BE2C (cell line): ENCODE data around the gene DPF3.

Source experiments
- DNase-seq: peaks from one replicate; pipeline ENCODE4 v3.0.0-alpha.2; 2020
- H3K27me3 ChIP-seq: fragments of 250-450 bp; sonication (Bioruptor Pico); 2 replicates; pipeline ENCODE4 v1.5.1; 2020; ENCODE audit warnings: mild to moderate bottlenecking
- H3K36me3 ChIP-seq: fragments of 250-450 bp; sonication (Bioruptor Pico); 2 replicates; pipeline ENCODE4 v1.5.1; 2020; ENCODE audit warnings: mild to moderate bottlenecking
- H3K4me1 ChIP-seq: fragments of 250-450 bp; sonication (Bioruptor Pico); 2 replicates; pipeline ENCODE4 v1.5.1; 2020
- H3K4me3 ChIP-seq: 2 replicates; pipeline ENCODE4 v1.5.1; 2011; ENCODE audit warnings: low read depth, low read length
- H3K9me3 ChIP-seq: fragments of 250-450 bp; sonication (Bioruptor Pico); 2 replicates; pipeline ENCODE4 v1.5.1; 2020
- CTCF ChIP-seq: IDR thresholded peaks from 2 replicates; pipeline ENCODE4 v1.5.1; 2012; ENCODE audit warnings: mild to moderate bottlenecking, low read depth, low read length

DPF3 gene

GRCh38 chr14:72882047-72882446 lies 11.9 kb downstream of the DPF3 start:
- TF ChIP-seq CTCF, result no peak

GRCh38 chr14:72881543-72881942 lies 12.4 kb downstream of the DPF3 start:
- Histone ChIP-seq H3K9me3 (no peaks in the 10 kb centered on the region), H3K4me3 (no peak overlapping the region), H3K36me3 (no peaks in the 10 kb centered on the region), H3K4me1 (peaks cover 14% of the 10 kb centered on the region), H3K27me3 (no peaks in the 10 kb centered on the region)
- TF ChIP-seq CTCF, result no peak
- no peak for DNase-seq

More at GRCh38 chr14:72882047-72882446, 11.9 kb downstream of the DPF3 start:
- Histone ChIP-seq H3K4me3 (no peak overlapping the region), H3K4me1 (peaks cover 14% of the 10 kb centered on the region), H3K9me3 (no peaks in the 10 kb centered on the region), H3K27me3 (no peaks in the 10 kb centered on the region), H3K36me3 (no peaks in the 10 kb centered on the region)
- no peak for DNase-seq

GRCh38 chr14:72880820-72881219 lies 13.1 kb downstream of the DPF3 start:
- no peak for DNase-seq
- H3K27me3 ChIP-seq, result no peaks in the 10 kb centered on the region

GRCh38 chr14:72880164-72880563 lies 13.7 kb downstream of the DPF3 start:
- no peaks in the 10 kb centered on the region for H3K27me3 ChIP-seq
- H3K9me3 ChIP-seq, result no peaks in the 10 kb centered on the region
- TF ChIP-seq CTCF, result no peak
- DNase-seq, result no peak
- no peaks in the 10 kb centered on the region for H3K36me3 ChIP-seq
- H3K4me1 ChIP-seq, result peaks cover 14% of the 10 kb centered on the region
- no peak overlapping the region for H3K4me3 ChIP-seq

More at GRCh38 chr14:72880820-72881219, 13.1 kb downstream of the DPF3 start:
- Histone ChIP-seq H3K36me3 (no peaks in the 10 kb centered on the region), H3K4me3 (no peak overlapping the region), H3K9me3 (no peaks in the 10 kb centered on the region), H3K4me1 (peaks cover 14% of the 10 kb centered on the region)
- TF ChIP-seq CTCF, result no peak

- Histone ChIP-seq H3K4me3 (no peak overlapping the region), H3K4me1 (peaks cover 14% of the 10 kb centered on the region), H3K36me3 (no peaks in the 10 kb centered on the region), H3K9me3 (no peaks in the 10 kb centered on the region), H3K27me3 (no peaks in the 10 kb centered on the region)
- no peak for TF ChIP-seq CTCF
- no peak for DNase-seq
Measured at GRCh38 chr14:72879431-72879830, 14.5 kb downstream of the DPF3 start.

- no peak for TF ChIP-seq CTCF
- H3K27me3 ChIP-seq, result no peaks in the 10 kb centered on the region
- H3K4me3 ChIP-seq, result no peak overlapping the region
- H3K4me1 ChIP-seq, result peaks cover 14% of the 10 kb centered on the region
- no peaks in the 10 kb centered on the region for H3K36me3 ChIP-seq
- no peak for DNase-seq
- H3K9me3 ChIP-seq, result no peaks in the 10 kb centered on the region
Measured at GRCh38 chr14:72878746-72879145, 15.2 kb downstream of the DPF3 start.
